Measurements from ENCODE around the gene METRN.

Gene METRN

DNA sequence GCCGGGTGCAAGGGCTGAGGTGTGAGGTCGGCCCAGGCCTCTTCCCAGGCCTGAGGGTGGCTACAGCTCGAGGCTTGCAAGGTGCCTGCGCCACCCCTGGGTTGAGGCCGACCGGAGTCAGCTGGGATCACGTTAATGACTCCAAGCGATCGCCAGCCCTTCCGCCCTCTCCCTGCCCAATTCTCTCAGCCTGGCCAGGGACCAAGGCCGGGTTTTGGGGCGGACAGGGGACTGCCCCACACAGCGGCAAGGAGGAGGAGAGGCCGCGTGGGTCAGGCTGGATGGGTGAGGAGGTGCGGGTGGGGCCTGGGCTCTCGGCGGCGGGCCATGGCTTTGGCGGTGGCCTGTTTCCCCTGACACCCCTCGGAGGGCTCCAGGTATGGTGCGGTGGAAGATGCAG is 21.6 kb upstream of the METRN start:
- no peak for ATAC-seq (ENCODE audit: low read depth)
- peaks cover 5% of the 10 kb centered on the region for H3K4me1 ChIP-seq (ENCODE audit: insufficient read depth, poor library complexity, severe bottlenecking)
- DNase-seq (ENCODE audit: low spot score): no peak
- no peaks in the 10 kb centered on the region for H3K36me3 ChIP-seq (ENCODE audit: low read depth)
- H3K27me3 ChIP-seq (ENCODE audit: insufficient read depth, poor library complexity, severe bottlenecking): no peaks in the 10 kb centered on the region
- no peak overlapping the region for H3K27ac ChIP-seq (ENCODE audit: poor library complexity, severe bottlenecking)
- no peaks in the 10 kb centered on the region for H3K9me3 ChIP-seq (ENCODE audit: severe bottlenecking)
- TF ChIP-seq, protein P1, sequence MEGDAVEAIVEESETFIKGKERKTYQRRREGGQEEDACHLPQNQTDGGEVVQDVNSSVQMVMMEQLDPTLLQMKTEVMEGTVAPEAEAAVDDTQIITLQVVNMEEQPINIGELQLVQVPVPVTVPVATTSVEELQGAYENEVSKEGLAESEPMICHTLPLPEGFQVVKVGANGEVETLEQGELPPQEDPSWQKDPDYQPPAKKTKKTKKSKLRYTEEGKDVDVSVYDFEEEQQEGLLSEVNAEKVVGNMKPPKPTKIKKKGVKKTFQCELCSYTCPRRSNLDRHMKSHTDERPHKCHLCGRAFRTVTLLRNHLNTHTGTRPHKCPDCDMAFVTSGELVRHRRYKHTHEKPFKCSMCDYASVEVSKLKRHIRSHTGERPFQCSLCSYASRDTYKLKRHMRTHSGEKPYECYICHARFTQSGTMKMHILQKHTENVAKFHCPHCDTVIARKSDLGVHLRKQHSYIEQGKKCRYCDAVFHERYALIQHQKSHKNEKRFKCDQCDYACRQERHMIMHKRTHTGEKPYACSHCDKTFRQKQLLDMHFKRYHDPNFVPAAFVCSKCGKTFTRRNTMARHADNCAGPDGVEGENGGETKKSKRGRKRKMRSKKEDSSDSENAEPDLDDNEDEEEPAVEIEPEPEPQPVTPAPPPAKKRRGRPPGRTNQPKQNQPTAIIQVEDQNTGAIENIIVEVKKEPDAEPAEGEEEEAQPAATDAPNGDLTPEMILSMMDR (IDR thresholded peaks at IDR 0.05; ENCODE audit: poor library complexity, severe bottlenecking): no peak
- no peak overlapping the region for H3K4me3 ChIP-seq (ENCODE audit: severe bottlenecking)

DNA sequence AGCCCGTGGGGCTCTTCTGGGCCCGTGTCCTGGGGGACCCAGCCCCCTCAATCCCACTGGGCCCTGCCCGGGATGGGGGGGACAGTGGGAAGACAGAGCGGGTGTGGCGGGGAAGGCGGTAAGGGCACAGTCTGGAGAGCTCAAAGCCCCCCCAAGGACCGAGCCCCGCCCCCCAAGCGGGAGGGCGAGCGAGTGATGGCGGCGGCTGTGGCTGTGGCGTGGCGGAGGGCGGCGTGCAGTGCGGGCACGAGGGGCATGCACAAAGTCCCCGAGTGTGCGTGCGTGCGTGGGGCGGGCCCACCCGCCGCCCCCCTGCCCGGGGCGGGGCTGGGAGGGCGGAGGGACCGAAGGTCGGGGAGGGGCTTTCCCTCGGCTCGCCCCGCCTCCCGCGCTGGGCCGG is 21.2 kb upstream of the METRN start:
- DNase-seq (ENCODE audit: low spot score): no peak
- Histone ChIP-seq H3K36me3 (ENCODE audit: low read depth) (no peaks in the 10 kb centered on the region), H3K27me3 (ENCODE audit: insufficient read depth, poor library complexity, severe bottlenecking) (no peaks in the 10 kb centered on the region), H3K4me3 (ENCODE audit: severe bottlenecking) (no peak overlapping the region), H3K4me1 (ENCODE audit: insufficient read depth, poor library complexity, severe bottlenecking) (peaks cover 5% of the 10 kb centered on the region), H3K27ac (ENCODE audit: poor library complexity, severe bottlenecking) (no peak overlapping the region), H3K9me3 (ENCODE audit: severe bottlenecking) (no peaks in the 10 kb centered on the region)
- TF ChIP-seq, protein P1 (IDR thresholded peaks at IDR 0.05; ENCODE audit: poor library complexity, severe bottlenecking): no peak
- ATAC-seq (ENCODE audit: low read depth): no peak

DNA sequence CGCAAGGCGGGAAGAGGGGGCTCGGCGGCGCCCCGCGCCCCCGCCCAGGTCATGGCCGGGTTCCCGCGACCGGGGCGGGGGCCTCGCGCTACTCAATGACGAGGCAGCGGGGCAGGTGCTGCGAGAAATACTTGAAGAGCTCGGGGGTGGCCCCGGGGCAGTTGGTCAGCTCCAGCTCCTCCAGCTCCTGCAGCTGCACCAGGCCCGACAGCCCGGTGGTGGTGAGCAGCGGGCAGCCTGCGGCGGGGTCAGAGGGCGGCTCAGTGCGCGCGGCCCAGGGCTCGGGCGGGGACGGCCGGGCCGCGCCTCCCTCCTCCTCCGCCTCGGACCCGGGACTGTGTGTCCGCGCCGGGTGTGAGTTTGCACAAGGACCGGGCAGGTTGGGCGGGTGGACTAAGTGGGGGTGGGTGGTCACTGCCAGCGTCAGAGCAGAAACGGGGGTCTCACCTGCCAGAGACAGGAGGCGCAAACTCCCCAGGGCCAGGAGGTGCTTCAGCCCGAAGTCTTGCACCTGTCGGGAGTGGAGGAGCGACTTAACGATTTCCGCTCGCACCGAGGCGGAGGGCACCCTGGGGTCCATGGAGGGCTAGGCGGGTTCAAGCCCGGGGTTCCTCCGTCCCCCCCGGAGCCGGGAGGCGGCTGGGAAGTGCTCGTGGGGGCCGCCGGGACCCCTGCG is 20.6 kb upstream of the METRN start:
- ATAC-seq (ENCODE audit: low read depth): no peak
- DNase-seq (ENCODE audit: low spot score): no peak
- Histone ChIP-seq H3K27me3 (ENCODE audit: insufficient read depth, poor library complexity, severe bottlenecking) (no peaks in the 10 kb centered on the region), H3K36me3 (ENCODE audit: low read depth) (no peaks in the 10 kb centered on the region), H3K4me1 (ENCODE audit: insufficient read depth, poor library complexity, severe bottlenecking) (peaks cover 3% of the 10 kb centered on the region), H3K9me3 (ENCODE audit: severe bottlenecking) (no peaks in the 10 kb centered on the region), H3K4me3 (ENCODE audit: severe bottlenecking) (peak overlapping the region; percentile 37), H3K27ac (ENCODE audit: poor library complexity, severe bottlenecking) (peak overlapping the region; percentile 48)
- TF ChIP-seq, protein P1 (IDR thresholded peaks at IDR 0.05; ENCODE audit: poor library complexity, severe bottlenecking): no peak

DNA sequence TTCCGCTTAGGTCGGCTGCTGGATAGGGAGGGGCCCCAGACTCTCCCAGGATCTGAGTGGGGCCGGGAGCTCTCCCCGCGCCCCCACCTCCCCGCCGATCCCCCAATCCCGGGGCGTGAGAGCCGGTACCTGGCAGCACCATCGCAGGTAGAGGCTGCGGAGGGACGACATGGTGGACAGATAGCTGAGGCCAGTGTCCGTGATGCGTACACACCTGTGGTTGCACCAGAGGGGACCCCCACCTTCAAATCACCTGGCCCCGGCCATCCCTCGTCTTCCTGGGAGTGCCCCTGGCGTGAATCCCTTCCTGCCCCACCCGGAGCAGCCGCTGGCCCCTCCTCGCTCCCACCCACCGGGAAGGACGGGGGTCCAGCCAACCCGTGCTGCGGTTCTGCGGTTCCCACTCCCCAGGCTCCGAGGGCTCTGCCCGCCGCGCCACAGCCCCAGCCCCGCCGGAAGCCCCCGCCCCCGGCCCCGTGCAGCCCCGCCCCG is 20.0 kb upstream of the METRN start:
- DNase-seq (ENCODE audit: low spot score): no peak
- Histone ChIP-seq H3K36me3 (ENCODE audit: low read depth) (no peaks in the 10 kb centered on the region), H3K27me3 (ENCODE audit: insufficient read depth, poor library complexity, severe bottlenecking) (no peaks in the 10 kb centered on the region), H3K9me3 (ENCODE audit: severe bottlenecking) (no peaks in the 10 kb centered on the region), H3K4me3 (ENCODE audit: severe bottlenecking) (peak overlapping the region; percentile 37), H3K27ac (ENCODE audit: poor library complexity, severe bottlenecking) (peak overlapping the region; percentile 48), H3K4me1 (ENCODE audit: insufficient read depth, poor library complexity, severe bottlenecking) (no peaks in the 10 kb centered on the region)
- ATAC-seq (ENCODE audit: low read depth): no peak
- TF ChIP-seq, protein P1 (IDR thresholded peaks at IDR 0.05; ENCODE audit: poor library complexity, severe bottlenecking): no peak
